H9 (cell line): ENCODE measurements around the gene PPP1R14C. TPM values are rescaled to one million over a fixed set of nuclear protein-coding genes. Genes with fewer than 3 reads are reported as not detected.

Experiments used
- DNase-seq: peaks from one replicate; pipeline ENCODE4 v3.0.0-alpha.2; 2017
- H2AFZ ChIP-seq: one replicate; pipeline ENCODE4 v1.6.1; 2013; ENCODE audit warnings: mild to moderate bottlenecking, low read length, control low read depth, moderate library complexity
- H2AK5ac ChIP-seq: 2 replicates; pipeline ENCODE4 v1.6.1; 2013; ENCODE audit warnings: low read length, control low read depth, mixed read lengths; ENCODE audit not compliant: insufficient read length
- H2BK120ac ChIP-seq: one replicate; pipeline ENCODE4 v1.6.1; 2013; ENCODE audit warnings: low read depth, mild to moderate bottlenecking, low read length, control low read depth, inconsistent platforms; ENCODE audit not compliant: poor library complexity, severe bottlenecking
- H2BK12ac ChIP-seq: 2 replicates; pipeline ENCODE4 v1.6.1; 2013; ENCODE audit warnings: low read length, control low read depth, mixed read lengths, low read depth; ENCODE audit not compliant: insufficient read length
- H2BK15ac ChIP-seq: 2 replicates; pipeline ENCODE4 v1.6.1; 2013; ENCODE audit warnings: low read depth, low read length, control low read depth
- H2BK20ac ChIP-seq: one replicate; pipeline ENCODE4 v1.6.1; 2013; ENCODE audit warnings: low read depth, mild to moderate bottlenecking, low read length, control low read depth, inconsistent platforms; ENCODE audit not compliant: poor library complexity, severe bottlenecking
- H2BK5ac ChIP-seq: 2 replicates; pipeline ENCODE4 v1.6.1; 2013; ENCODE audit warnings: low read length, control low read depth, mixed read lengths; ENCODE audit not compliant: insufficient read length
- H3K14ac ChIP-seq: 2 replicates; pipeline ENCODE4 v1.6.1; 2013; ENCODE audit warnings: low read length, control low read depth; ENCODE audit not compliant: insufficient read depth
- H3K18ac ChIP-seq: 2 replicates; pipeline ENCODE4 v1.6.1; 2013; ENCODE audit warnings: low read depth, mild to moderate bottlenecking, mixed read lengths, low read length, control low read depth; ENCODE audit not compliant: insufficient read length
- H3K23ac ChIP-seq: 2 replicates; pipeline ENCODE4 v1.6.1; 2013; ENCODE audit warnings: low read length, control low read depth, mixed read lengths, low read depth; ENCODE audit not compliant: insufficient read length
- H3K23me2 ChIP-seq: 2 replicates; pipeline ENCODE4 v1.6.1; 2013; ENCODE audit warnings: low read depth, mild to moderate bottlenecking, mixed read lengths, low read length, control low read depth; ENCODE audit not compliant: insufficient read length, poor library complexity, severe bottlenecking
- H3K27ac ChIP-seq: 2 replicates; pipeline ENCODE4 v1.5.1; 2013; ENCODE audit warnings: low read length, control low read depth, mixed read lengths, low read depth; ENCODE audit not compliant: insufficient read length
- H3K27me3 ChIP-seq: 2 replicates; pipeline ENCODE4 v1.6.1; 2013; ENCODE audit warnings: low read length, control low read depth, inconsistent platforms; ENCODE audit not compliant: insufficient read depth
- H3K4ac ChIP-seq: 2 replicates; pipeline ENCODE4 v1.6.1; 2013; ENCODE audit warnings: low read depth, mild to moderate bottlenecking, control low read depth, inconsistent platforms, low read length, moderate library complexity
- H3K4me1 ChIP-seq: 2 replicates; pipeline ENCODE4 v1.6.1; 2013; ENCODE audit warnings: low read length, control low read depth, inconsistent platforms; ENCODE audit not compliant: insufficient read depth
- H3K4me2 ChIP-seq: 2 replicates; pipeline ENCODE4 v1.6.1; 2013; ENCODE audit warnings: low read length, control low read depth, mixed read lengths; ENCODE audit not compliant: insufficient read length, insufficient read depth
- H3K56ac ChIP-seq: 2 replicates; pipeline ENCODE4 v1.6.1; 2013; ENCODE audit warnings: low read depth, mild to moderate bottlenecking, mixed read lengths, low read length, control low read depth; ENCODE audit not compliant: insufficient read length
- H3K79me1 ChIP-seq: 2 replicates; pipeline ENCODE4 v1.6.1; 2013; ENCODE audit warnings: low read depth, mild to moderate bottlenecking, moderate library complexity, low read length, control low read depth, inconsistent platforms; ENCODE audit not compliant: insufficient read depth, poor library complexity, severe bottlenecking
- H3K79me2 ChIP-seq: 2 replicates; pipeline ENCODE4 v1.6.1; 2013; ENCODE audit warnings: low read length, control low read depth, inconsistent platforms; ENCODE audit not compliant: insufficient read depth
- H3K9ac ChIP-seq: 2 replicates; pipeline ENCODE4 v1.6.1; 2013; ENCODE audit warnings: low read length, control low read depth, mixed read lengths; ENCODE audit not compliant: insufficient read length; ENCODE audit errors: extremely low read depth
- H3K9me3 ChIP-seq: one replicate; pipeline ENCODE4 v1.6.1; 2013; ENCODE audit warnings: low read depth, low read length, inconsistent platforms; ENCODE audit not compliant: control insufficient read depth
- H3T11ph ChIP-seq: one replicate; pipeline ENCODE4 v1.6.1; 2013; ENCODE audit warnings: mild to moderate bottlenecking, low read length, control low read depth, inconsistent platforms
- H4K20me1 ChIP-seq: one replicate; pipeline ENCODE4 v1.6.1; 2013; ENCODE audit not compliant: control insufficient read depth, insufficient read length, insufficient read depth
- H4K5ac ChIP-seq: 2 replicates; pipeline ENCODE4 v1.6.1; 2013; ENCODE audit warnings: low read depth, mild to moderate bottlenecking, mixed read lengths, low read length, control low read depth; ENCODE audit not compliant: insufficient read length
- H4K8ac ChIP-seq: replicated peaks from 2 replicates; pipeline ENCODE4 v1.6.1; 2013; ENCODE audit warnings: low read length, control low read depth, mixed read lengths, low read depth; ENCODE audit not compliant: insufficient read length
- H4K91ac ChIP-seq: 2 replicates; pipeline ENCODE4 v1.6.1; 2013; ENCODE audit warnings: low read depth, mild to moderate bottlenecking, moderate library complexity, mixed read lengths, low read length, control low read depth; ENCODE audit not compliant: insufficient read length
- H3K27ac Mint-ChIP-seq, 3 experiments: 2 replicates in 2 of 3; 3 replicates in 1 of 3; pipeline ENCODE4 v1.8.0; 2020 to 2021; ENCODE audit warnings: mixed read lengths in 3 of 3, mild to moderate bottlenecking in 1 of 3, moderate library complexity in 1 of 3
- H3K27me3 Mint-ChIP-seq: 2 replicates; pipeline ENCODE4 v1.8.0; 2021; ENCODE audit warnings: low read depth, mild to moderate bottlenecking, moderate library complexity, mixed read lengths
- H3K36me3 Mint-ChIP-seq, 3 experiments: 2 replicates in 2 of 3; 3 replicates in 1 of 3; pipeline ENCODE4 v1.8.0; 2020 to 2021; ENCODE audit warnings: low read depth in 3 of 3, mixed read lengths in 3 of 3; ENCODE audit not compliant: insufficient read depth in 1 of 3
- H3K4me1 Mint-ChIP-seq, 2 experiments: 2 replicates each; pipeline ENCODE4 v1.8.0; 2020; ENCODE audit warnings: mixed read lengths in 2 of 2
- H3K4me3 Mint-ChIP-seq, 2 experiments: 2 replicates in 1 of 2; 3 replicates in 1 of 2; pipeline ENCODE4 v1.8.0; 2020 to 2021; ENCODE audit warnings: mild to moderate bottlenecking in 2 of 2, mixed read lengths in 2 of 2, moderate library complexity in 1 of 2
- H3K9me3 Mint-ChIP-seq, 2 experiments: 2 replicates in 1 of 2; 3 replicates in 1 of 2; pipeline ENCODE4 v1.8.0; 2020; ENCODE audit warnings: mild to moderate bottlenecking in 2 of 2, mixed read lengths in 2 of 2, moderate library complexity in 1 of 2
- CTCF ChIP-seq: fragments of 200-600 bp; sonication (generic); conservative IDR thresholded peaks from 3 replicates; pipeline ENCODE4 v1.8.0; 2021; ENCODE audit warnings: antibody characterized with exemption, mild to moderate bottlenecking
- WGBS: extraction: QIAGEN DNeasy Blood & Tissue Kit; methylation state at CpG from one replicate; pipeline ENCODE4 v1.1.7; 2013; ENCODE audit warnings: missing lambda C conversion rate, low lambda C conversion rate, mixed read lengths; ENCODE audit not compliant: insufficient read length; ENCODE audit errors: extremely low coverage; 5-methylcytosine and 5-hydroxymethylcytosine counted together
- total RNA-seq: library from RNA; stranded (reverse); gene quantifications from 2 replicates; pipeline ENCODE4 v1.2.1, GENCODE V29; 2021

The PPP1R14C gene
- total RNA-seq, 1 experiment from 2014 or later, result 0.37 TPM

GRCh38 chr6:150245148-150245935 lies 102.5 kb downstream of the PPP1R14C start:
- Histone ChIP-seq H2BK12ac (no peak overlapping the region), H2AK5ac (no peak overlapping the region), H3K23ac (no peak overlapping the region), H3K18ac (no peak overlapping the region), H3K79me1 (no peaks in the 10 kb centered on the region), H3K27ac (no peak overlapping the region), H3K56ac (no peak overlapping the region), H3K79me2 (no peaks in the 10 kb centered on the region), H4K20me1 (no peaks in the 10 kb centered on the region), H2BK120ac (no peak overlapping the region), H3K4me2 (no peak overlapping the region), H3T11ph (no peak overlapping the region), H3K9ac (no peak overlapping the region), H2BK5ac (no peak overlapping the region), H3K4ac (no peak overlapping the region), H3K27me3 (no peaks in the 10 kb centered on the region), H3K14ac (no peak overlapping the region), H4K8ac (no peak overlapping the region), H3K4me1 (no peaks in the 10 kb centered on the region), H4K91ac (no peak overlapping the region), H4K5ac (no peak overlapping the region), H3K9me3 (no peaks in the 10 kb centered on the region), H2AFZ (no peak overlapping the region), H3K23me2 (no peaks in the 10 kb centered on the region), H2BK15ac (no peak overlapping the region), H2BK20ac (no peak overlapping the region)
- no CpG with 5 or more reads among the region's 6 CpGs for WGBS
- H3K27me3 Mint-ChIP-seq, result peaks cover 3% of the 10 kb centered on the region; the same call in 1 of the 2 replicates
- peak overlapping the region in 1 of 3 experiments; percentile 35; a peak in 1 of 7 replicates for H3K27ac Mint-ChIP-seq
- no peak overlapping the region for H3K4me3 Mint-ChIP-seq
- H3K4me1 Mint-ChIP-seq, result peaks cover 1 to 2% of the 10 kb centered on the region in 2 experiments; a peak in 2 of 4 replicates
- TF ChIP-seq CTCF, result no peak
- peaks cover 0 to 18% (median 7%) of the 10 kb centered on the region in 3 experiments; a peak in 5 of 7 replicates for H3K36me3 Mint-ChIP-seq
- DNase-seq, result no peak
- H3K9me3 Mint-ChIP-seq, result peaks cover 15 to 19% of the 10 kb centered on the region in 2 experiments
